ENCODE measurements around the gene P2RY1. TPM values are rescaled to one million over a fixed set of nuclear protein-coding genes. Genes with fewer than 3 reads are reported as not detected.

P2RY1 gene
- total RNA-seq, 1 experiment from 2014 or later, result 1.7 TPM

GRCh38 chr3:152797751-152798432, 37.0 kb upstream of the P2RY1 start:
- H3K4me1 ChIP-seq (ENCODE audit: control insufficient read depth in 1 of 2, insufficient read depth in 2 of 2, low read length in 2 of 2), result no peaks in the 10 kb centered on the region
- H3K4me3 ChIP-seq (replicated peaks in 1 of 2; ENCODE audit: low read depth in 1 of 2, low read length in 2 of 2), result no peak overlapping the region
- no TSS peak for BruUV-seq (replicated peaks)
- H2AFZ ChIP-seq (ENCODE audit: low read depth, low read length, poor library complexity, severe bottlenecking), result no peak overlapping the region
- H3K9me2 ChIP-seq (ENCODE audit: insufficient read depth), result no peaks in the 10 kb centered on the region
- TF ChIP-seq EZH2phosphoT487 (IDR thresholded peaks at IDR 0.05; ENCODE audit: borderline replicate concordance) (no peak), YY1 (IDR thresholded peaks at IDR 0.05; ENCODE audit: extremely low read depth, insufficient replicate concordance, low read depth, low read length) (no peak), SIN3A (IDR thresholded peaks at IDR 0.05; ENCODE audit: low read depth) (no peak), ELF1 (IDR thresholded peaks at IDR 0.05; ENCODE audit: borderline replicate concordance, low read depth) (no peak), JUND (IDR thresholded peaks at IDR 0.05) (no peak), CBX3 (IDR thresholded peaks at IDR 0.05; ENCODE audit: low read depth) (no peak), CEBPB (IDR thresholded peaks at IDR 0.05; ENCODE audit: low read depth) (no peak), RAD21 (IDR thresholded peaks at IDR 0.05; ENCODE audit: low read depth) (no peak), POLR2A (IDR thresholded peaks at IDR 0.05; ENCODE audit: borderline replicate concordance, extremely low read depth, insufficient read depth, insufficient read length) (no peak), EGR1 (IDR thresholded peaks at IDR 0.05; ENCODE audit: low read depth) (no peak), ZNF274 (IDR thresholded peaks at IDR 0.05; ENCODE audit: low read depth, low read length) (no peak), ZFX (IDR thresholded peaks at IDR 0.05) (no peak), EZH2 (IDR thresholded peaks at IDR 0.05) (no peak), REST (IDR thresholded peaks at IDR 0.05; ENCODE audit: low read depth) (no peak), POLR2AphosphoS5 (IDR thresholded peaks at IDR 0.05; ENCODE audit: low read depth, low read length) (no peak)
- TF ChIP-seq, protein P1, sequence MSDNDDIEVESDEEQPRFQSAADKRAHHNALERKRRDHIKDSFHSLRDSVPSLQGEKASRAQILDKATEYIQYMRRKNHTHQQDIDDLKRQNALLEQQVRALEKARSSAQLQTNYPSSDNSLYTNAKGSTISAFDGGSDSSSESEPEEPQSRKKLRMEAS (IDR thresholded peaks at IDR 0.05), result no peak
- TF ChIP-seq, protein P2, sequence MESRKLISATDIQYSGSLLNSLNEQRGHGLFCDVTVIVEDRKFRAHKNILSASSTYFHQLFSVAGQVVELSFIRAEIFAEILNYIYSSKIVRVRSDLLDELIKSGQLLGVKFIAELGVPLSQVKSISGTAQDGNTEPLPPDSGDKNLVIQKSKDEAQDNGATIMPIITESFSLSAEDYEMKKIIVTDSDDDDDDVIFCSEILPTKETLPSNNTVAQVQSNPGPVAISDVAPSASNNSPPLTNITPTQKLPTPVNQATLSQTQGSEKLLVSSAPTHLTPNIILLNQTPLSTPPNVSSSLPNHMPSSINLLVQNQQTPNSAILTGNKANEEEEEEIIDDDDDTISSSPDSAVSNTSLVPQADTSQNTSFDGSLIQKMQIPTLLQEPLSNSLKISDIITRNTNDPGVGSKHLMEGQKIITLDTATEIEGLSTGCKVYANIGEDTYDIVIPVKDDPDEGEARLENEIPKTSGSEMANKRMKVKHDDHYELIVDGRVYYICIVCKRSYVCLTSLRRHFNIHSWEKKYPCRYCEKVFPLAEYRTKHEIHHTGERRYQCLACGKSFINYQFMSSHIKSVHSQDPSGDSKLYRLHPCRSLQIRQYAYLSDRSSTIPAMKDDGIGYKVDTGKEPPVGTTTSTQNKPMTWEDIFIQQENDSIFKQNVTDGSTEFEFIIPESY (IDR thresholded peaks at IDR 0.05; ENCODE audit: extremely low read depth, insufficient replicate concordance, low read length), result no peak
- TF ChIP-seq, protein P3, sequence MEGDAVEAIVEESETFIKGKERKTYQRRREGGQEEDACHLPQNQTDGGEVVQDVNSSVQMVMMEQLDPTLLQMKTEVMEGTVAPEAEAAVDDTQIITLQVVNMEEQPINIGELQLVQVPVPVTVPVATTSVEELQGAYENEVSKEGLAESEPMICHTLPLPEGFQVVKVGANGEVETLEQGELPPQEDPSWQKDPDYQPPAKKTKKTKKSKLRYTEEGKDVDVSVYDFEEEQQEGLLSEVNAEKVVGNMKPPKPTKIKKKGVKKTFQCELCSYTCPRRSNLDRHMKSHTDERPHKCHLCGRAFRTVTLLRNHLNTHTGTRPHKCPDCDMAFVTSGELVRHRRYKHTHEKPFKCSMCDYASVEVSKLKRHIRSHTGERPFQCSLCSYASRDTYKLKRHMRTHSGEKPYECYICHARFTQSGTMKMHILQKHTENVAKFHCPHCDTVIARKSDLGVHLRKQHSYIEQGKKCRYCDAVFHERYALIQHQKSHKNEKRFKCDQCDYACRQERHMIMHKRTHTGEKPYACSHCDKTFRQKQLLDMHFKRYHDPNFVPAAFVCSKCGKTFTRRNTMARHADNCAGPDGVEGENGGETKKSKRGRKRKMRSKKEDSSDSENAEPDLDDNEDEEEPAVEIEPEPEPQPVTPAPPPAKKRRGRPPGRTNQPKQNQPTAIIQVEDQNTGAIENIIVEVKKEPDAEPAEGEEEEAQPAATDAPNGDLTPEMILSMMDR (IDR thresholded peaks at IDR 0.05 in 2 of 3, conservative IDR thresholded peaks at IDR 0.05 in 1 of 3; ENCODE audit: borderline replicate concordance in 1 of 3, insufficient read depth in 1 of 3, low read depth in 2 of 3, low read length in 2 of 3), result no peak
- ChIA-PET CTCF (no interaction called here), RAD21 (ENCODE audit: low non-redundant PET in 1 of 2, low total read pairs in 2 of 2, uncharacterized antibody in 2 of 2, unreplicated experiment in 2 of 2) (no interaction called here), POLR2A (no interaction called here)
- no peak overlapping the region for H3K27ac ChIP-seq (ENCODE audit: low read depth, low read length)
- H3K27me3 ChIP-seq (ENCODE audit: insufficient read depth, low read length), result no peaks in the 10 kb centered on the region
- DNase-seq (ENCODE audit: low read depth, low spot score) (no peak), ATAC-seq (no peak)
- no peaks in the 10 kb centered on the region for H3K36me3 ChIP-seq (ENCODE audit: control insufficient read depth in 1 of 2, insufficient read depth in 2 of 2, low read length in 2 of 2)
- H3K9ac ChIP-seq (ENCODE audit: low read length), result no peak overlapping the region
- intact Hi-C loops (cut with micrococcal nuclease), result no loop called here
- no peaks in the 10 kb centered on the region for H3K79me2 ChIP-seq (ENCODE audit: insufficient read depth, low read length)
- H4K20me1 ChIP-seq (ENCODE audit: insufficient read depth), result no peaks in the 10 kb centered on the region
- H3K9me3 ChIP-seq (ENCODE audit: control insufficient read depth in 1 of 2, insufficient read depth in 1 of 2, low read depth in 1 of 2, low read length in 2 of 2), result no peaks in the 10 kb centered on the region
- H3K4me2 ChIP-seq (ENCODE audit: low read length), result no peak overlapping the region
